Chondrocyte (in vitro differentiated cells): ENCODE measurements around the gene PPP2R1B. TPM values are rescaled to one million over a fixed set of nuclear protein-coding genes. Genes with fewer than 3 reads are reported as not detected.
"Not testable (repeated sequence)": the region's sequence is repeated elsewhere in the genome, so short reads cannot be mapped to it uniquely, and the experiment has no call there.

Source experiments
- DNase-seq: peaks from one replicate; pipeline ENCODE4 v3.0.0; 2021; ENCODE audit warnings: mixed read lengths, low spot score
- H3K27ac Mint-ChIP-seq: one replicate; pipeline ENCODE4 v1.8.0; 2021; ENCODE audit warnings: mild to moderate bottlenecking, moderate library complexity, mixed read lengths; ENCODE audit not compliant: unreplicated experiment
- H3K27me3 Mint-ChIP-seq: 2 replicates; pipeline ENCODE4 v1.8.0; 2021; ENCODE audit warnings: low read depth, mixed read lengths
- H3K36me3 Mint-ChIP-seq: 2 replicates; pipeline ENCODE4 v1.8.0; 2021; ENCODE audit warnings: low read depth, mixed read lengths
- H3K4me1 Mint-ChIP-seq: 2 replicates; pipeline ENCODE4 v1.8.0; 2021; ENCODE audit warnings: low read depth, mild to moderate bottlenecking, mixed read lengths
- H3K4me3 Mint-ChIP-seq: one replicate; pipeline ENCODE4 v1.8.0; 2021; ENCODE audit warnings: mild to moderate bottlenecking, moderate library complexity, mixed read lengths; ENCODE audit not compliant: unreplicated experiment
- H3K9me3 Mint-ChIP-seq: 2 replicates; pipeline ENCODE4 v1.8.0; 2021; ENCODE audit warnings: low read depth, mixed read lengths
- total RNA-seq: library from RNA; stranded (reverse); gene quantifications from 3 replicates; pipeline ENCODE4 v1.2.1, GENCODE V29; 2021
- TF ChIP-seq, protein P1 (sequence below): fragments of 200-600 bp; sonication (generic); IDR thresholded peaks from 2 replicates; pipeline ENCODE4 v1.5.0; 2021; ENCODE audit warnings: antibody characterized with exemption, mild to moderate bottlenecking, moderate library complexity

PPP2R1B gene
- total RNA-seq, 1 donor from 2014 or later, result 17.2 TPM

DNA sequence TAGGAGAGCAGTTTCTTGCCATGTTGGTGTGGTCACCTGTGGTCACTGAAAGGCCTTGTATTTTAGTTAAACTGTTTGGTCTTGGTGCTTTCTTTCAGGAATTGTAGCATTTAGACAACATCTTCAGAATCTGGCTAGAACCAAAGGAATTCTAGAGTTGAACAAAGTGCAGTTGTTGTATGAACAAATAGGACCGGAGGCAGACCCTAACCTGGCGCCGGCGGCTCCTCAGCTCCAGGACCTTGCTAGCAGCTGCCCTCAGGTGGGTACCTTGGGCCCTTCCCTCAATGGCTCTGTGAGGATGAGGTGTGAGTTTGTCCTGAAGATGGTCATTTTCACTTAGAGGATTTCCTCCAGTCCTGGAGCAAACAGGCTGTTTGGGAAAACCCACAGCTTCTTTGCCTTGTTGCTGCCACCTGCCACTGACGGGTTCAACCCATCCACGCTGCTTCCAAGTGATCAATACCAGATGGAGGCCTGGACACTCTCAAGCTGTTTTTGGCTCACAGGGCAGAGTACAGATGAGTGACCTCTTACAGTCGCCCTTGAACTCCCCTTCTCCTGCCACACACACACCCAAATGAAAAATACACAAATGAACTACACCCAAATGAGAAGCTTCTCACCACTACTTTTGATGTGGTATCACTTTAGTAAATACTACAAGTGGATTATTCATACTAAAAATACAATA, 45.2 kb downstream of the PPP2R1B start:
- Mint-ChIP-seq H3K9me3 (no peaks in the 10 kb centered on the region), H3K36me3 (peaks cover 36% of the 10 kb centered on the region), H3K4me3 (no peak overlapping the region), H3K27ac (peak overlapping the region; percentile 12), H3K4me1 (peaks cover 26% of the 10 kb centered on the region), H3K27me3 (no peaks in the 10 kb centered on the region)
- DNase-seq, result no peak
- TF ChIP-seq, protein P1, sequence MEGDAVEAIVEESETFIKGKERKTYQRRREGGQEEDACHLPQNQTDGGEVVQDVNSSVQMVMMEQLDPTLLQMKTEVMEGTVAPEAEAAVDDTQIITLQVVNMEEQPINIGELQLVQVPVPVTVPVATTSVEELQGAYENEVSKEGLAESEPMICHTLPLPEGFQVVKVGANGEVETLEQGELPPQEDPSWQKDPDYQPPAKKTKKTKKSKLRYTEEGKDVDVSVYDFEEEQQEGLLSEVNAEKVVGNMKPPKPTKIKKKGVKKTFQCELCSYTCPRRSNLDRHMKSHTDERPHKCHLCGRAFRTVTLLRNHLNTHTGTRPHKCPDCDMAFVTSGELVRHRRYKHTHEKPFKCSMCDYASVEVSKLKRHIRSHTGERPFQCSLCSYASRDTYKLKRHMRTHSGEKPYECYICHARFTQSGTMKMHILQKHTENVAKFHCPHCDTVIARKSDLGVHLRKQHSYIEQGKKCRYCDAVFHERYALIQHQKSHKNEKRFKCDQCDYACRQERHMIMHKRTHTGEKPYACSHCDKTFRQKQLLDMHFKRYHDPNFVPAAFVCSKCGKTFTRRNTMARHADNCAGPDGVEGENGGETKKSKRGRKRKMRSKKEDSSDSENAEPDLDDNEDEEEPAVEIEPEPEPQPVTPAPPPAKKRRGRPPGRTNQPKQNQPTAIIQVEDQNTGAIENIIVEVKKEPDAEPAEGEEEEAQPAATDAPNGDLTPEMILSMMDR, result no peak

DNA sequence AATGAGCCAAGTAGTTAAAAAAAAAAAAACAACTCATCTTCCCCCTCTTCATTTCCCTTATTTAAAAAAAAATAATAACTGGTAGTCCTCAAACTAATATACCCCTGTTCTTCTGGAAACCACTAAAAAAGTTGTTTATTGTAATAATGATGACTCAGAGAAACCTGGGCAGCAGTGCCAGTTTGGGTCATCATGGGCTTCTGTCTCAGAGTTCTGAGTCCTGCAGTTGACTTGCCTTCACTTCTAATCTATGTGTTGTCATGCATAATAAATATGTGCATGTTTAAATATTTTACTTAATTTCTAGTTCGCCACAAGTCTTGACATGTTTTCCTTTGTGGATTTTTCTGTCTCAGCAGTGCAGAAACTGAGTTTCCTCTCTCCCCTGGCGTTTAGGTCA, 46.8 kb downstream of the PPP2R1B start:
- peak overlapping the region; percentile 45 for H3K27ac Mint-ChIP-seq
- H3K4me3 Mint-ChIP-seq, result no peak overlapping the region
- DNase-seq, result no peak
- H3K36me3 Mint-ChIP-seq, result peaks cover 39% of the 10 kb centered on the region
- no peaks in the 10 kb centered on the region for H3K9me3 Mint-ChIP-seq
- peaks cover 26% of the 10 kb centered on the region for H3K4me1 Mint-ChIP-seq
- TF ChIP-seq, protein P1, result no peak
- H3K27me3 Mint-ChIP-seq, result no peaks in the 10 kb centered on the region

DNA sequence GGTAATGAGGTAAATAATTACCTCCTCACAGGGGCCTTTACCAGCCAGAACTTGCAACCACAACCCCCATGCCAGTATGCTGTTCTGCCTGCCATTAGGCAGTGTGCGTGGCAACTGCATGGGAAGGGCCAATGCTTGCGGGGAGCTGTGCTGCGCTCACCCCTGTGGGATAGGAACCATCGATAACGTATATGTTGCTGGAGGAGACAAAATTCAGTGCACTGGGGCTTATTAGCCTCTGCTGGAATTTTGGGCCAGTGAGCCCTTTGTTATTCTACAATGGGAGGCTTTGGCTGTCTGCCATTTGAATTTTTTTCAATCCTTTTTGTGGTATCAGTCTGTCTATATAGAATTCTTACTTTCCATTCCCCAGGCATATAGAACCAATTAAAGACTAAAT, 47.3 kb downstream of the PPP2R1B start:
- no peaks in the 10 kb centered on the region for H3K9me3 Mint-ChIP-seq

DNA sequence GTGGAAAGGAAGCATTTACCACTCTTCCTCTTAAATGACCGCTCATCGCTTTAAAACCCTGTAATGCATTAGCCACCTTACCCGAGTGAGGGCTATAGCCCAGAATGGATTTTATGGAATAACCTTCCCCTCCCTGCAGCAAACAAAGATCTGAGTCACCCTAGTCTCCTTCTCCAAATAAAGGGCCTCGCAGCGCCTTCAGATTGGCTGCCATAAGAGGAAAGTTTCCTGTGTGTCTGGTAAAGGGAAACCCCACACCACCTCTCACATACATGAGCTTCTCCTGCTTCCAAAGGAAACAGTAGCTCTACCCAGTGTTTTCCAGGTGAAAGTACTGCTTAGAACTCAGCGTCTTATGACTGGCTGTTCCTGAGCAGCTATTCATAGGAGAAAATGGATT, 47.8 kb downstream of the PPP2R1B start:
- H3K4me3 Mint-ChIP-seq, result no peak overlapping the region
- H3K27ac Mint-ChIP-seq, result peak overlapping the region; percentile 39
- DNase-seq, result no peak
- H3K9me3 Mint-ChIP-seq, result no peaks in the 10 kb centered on the region
- TF ChIP-seq, protein P1, result no peak
- H3K27me3 Mint-ChIP-seq, result no peaks in the 10 kb centered on the region
- peaks cover 38% of the 10 kb centered on the region for H3K36me3 Mint-ChIP-seq
- peaks cover 26% of the 10 kb centered on the region for H3K4me1 Mint-ChIP-seq

More for the DNA sequence above, 47.3 kb downstream of the PPP2R1B start:
- no peak for DNase-seq
- Mint-ChIP-seq H3K36me3 (peaks cover 39% of the 10 kb centered on the region), H3K4me1 (peaks cover 26% of the 10 kb centered on the region), H3K4me3 (no peak overlapping the region), H3K27ac (no peak overlapping the region), H3K27me3 (no peaks in the 10 kb centered on the region)
- TF ChIP-seq, protein P1, result no peak

DNA sequence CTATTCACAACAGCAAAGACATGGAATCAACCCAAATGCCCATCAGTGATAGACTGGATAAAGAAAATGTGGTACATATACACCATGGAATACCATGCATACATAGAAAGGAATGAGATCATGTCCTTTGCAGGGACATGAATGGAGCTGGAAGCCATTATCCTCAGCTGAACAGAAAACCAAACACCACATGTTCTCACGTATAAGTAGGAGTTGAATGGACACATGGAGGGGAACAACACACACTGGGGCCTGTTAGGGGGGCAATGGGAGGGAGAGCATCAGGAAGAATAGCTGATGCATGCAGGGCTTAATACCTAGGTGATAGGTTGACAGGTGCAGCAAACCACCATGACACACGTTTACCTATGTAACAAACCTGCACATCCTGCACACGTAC, 48.5 kb downstream of the PPP2R1B start:
- not testable (repeated sequence) for H3K4me3 Mint-ChIP-seq, DNase-seq, H3K9me3 Mint-ChIP-seq, H3K27me3 Mint-ChIP-seq
- peaks cover 26% of the 10 kb centered on the region for H3K4me1 Mint-ChIP-seq
- H3K27ac Mint-ChIP-seq, result peak overlapping the region; percentile 70
- H3K36me3 Mint-ChIP-seq, result peaks cover 31% of the 10 kb centered on the region
